GM12878 (cell line): ENCODE measurements around the gene ARHGEF7. TPM values are rescaled to one million over a fixed set of nuclear protein-coding genes. Genes with fewer than 3 reads are reported as not detected.
A peak's percentile ranks its signal among the peaks of the same experiment; 100 is the strongest.

Experiments used
- ATAC-seq: fragments of 200-7000 bp; cut with Tn5 transposase; 3 replicates; pipeline ENCODE4 v1.9.1; 2020; ENCODE audit warnings: mild to moderate bottlenecking, moderate library complexity
- BruUV-seq: library from RNA; stranded (reverse); fragments of 400-500 nt; replicated peaks from 2 replicates; lab custom pipeline; 2021; lab: Mats Ljungman, UMichigan
- CTCF ChIA-PET: fragments of 300-600 bp; sonication (Branson Sonifier 250); formaldehyde crosslinking; extraction: SDS; loops from one replicate; lab custom pipeline; 2021; ENCODE audit warnings: inconsistent platforms; lab: Yijun Ruan, JAX
- POLR2A ChIA-PET: fragments of 350-600 bp; formaldehyde crosslinking; extraction: SDS; loops from one replicate; lab custom pipeline; 2021; ENCODE audit warnings: inconsistent platforms; lab: Charles Lee
- RAD21 ChIA-PET: fragments of 300-600 bp; sonication (Branson Sonifier 250); formaldehyde crosslinking; loops from one replicate; lab custom pipeline; 2023; ENCODE audit warnings: antibody characterized with exemption; ENCODE audit not compliant: unreplicated experiment; lab: Charles Lee
- SMC1A ChIA-PET: fragments of 300-600 bp; sonication (Branson Sonifier 250); formaldehyde crosslinking; loops from one replicate; lab custom pipeline; 2023; ENCODE audit not compliant: unreplicated experiment, uncharacterized antibody; lab: Charles Lee
- DNase-seq: peaks from one replicate; pipeline ENCODE4 v3.0.0-alpha.2; 2011; ENCODE audit warnings: low read depth, low spot score
- FAIRE-seq: peaks from 3 replicates; lab custom pipeline; 2011; peaks lifted over from hg19 to GRCh38; lab: Jason Lieb, UNC
- H2AFZ ChIP-seq: 2 replicates; pipeline ENCODE4 v1.6.0; 2011; ENCODE audit warnings: low read depth, low read length, control low read depth; ENCODE audit not compliant: control insufficient read depth
- H3K27ac ChIP-seq: 2 replicates; pipeline ENCODE4 v1.5.1; 2011; ENCODE audit warnings: control low read depth; ENCODE audit not compliant: control insufficient read depth, insufficient read depth
- H3K27me3 ChIP-seq, 2 experiments: replicated peaks in 1 of 2; 2 replicates each; pipeline versions ENCODE4 v1.6.0 to v1.6.1; 2011; ENCODE audit warnings: low read length in 1 of 2; ENCODE audit not compliant: control insufficient read depth in 2 of 2, insufficient read depth in 2 of 2
- H3K36me3 ChIP-seq, 2 experiments: 2 replicates each; pipeline ENCODE4 v1.5.1; 2011; ENCODE audit warnings: low read length in 1 of 2; ENCODE audit not compliant: control insufficient read depth in 2 of 2, insufficient read depth in 2 of 2
- H3K4me1 ChIP-seq: 2 replicates; pipeline ENCODE4 v1.6.1; 2011; ENCODE audit warnings: mild to moderate bottlenecking, low read length, moderate library complexity, mixed read lengths; ENCODE audit not compliant: control insufficient read depth, insufficient read depth
- H3K4me2 ChIP-seq: 2 replicates; pipeline ENCODE4 v1.6.0; 2011; ENCODE audit warnings: control low read depth; ENCODE audit not compliant: control insufficient read depth, insufficient read depth
- H3K4me3 ChIP-seq: fragments of 200-600 bp; sonication (generic); 2 replicates; pipeline ENCODE4 v1.5.1; 2016
- H3K79me2 ChIP-seq: 2 replicates; pipeline ENCODE4 v1.6.0; 2011; ENCODE audit warnings: low read length; ENCODE audit not compliant: control insufficient read depth, insufficient read depth
- H3K9ac ChIP-seq: 2 replicates; pipeline ENCODE4 v1.8.0; 2011; ENCODE audit warnings: low read length, control low read depth, mixed read lengths; ENCODE audit not compliant: control insufficient read depth, insufficient read depth
- H3K9me3 ChIP-seq: replicated peaks from 3 replicates; pipeline ENCODE4 v1.5.1; 2011; ENCODE audit warnings: mild to moderate bottlenecking, low read length; ENCODE audit not compliant: control insufficient read depth, insufficient read depth
- H4K20me1 ChIP-seq: 2 replicates; pipeline ENCODE4 v1.6.0; 2011; ENCODE audit not compliant: control insufficient read depth, insufficient read depth
- BHLHE40 ChIP-seq, 2 experiments: fragments of 450-650 bp in 1 of 2; IDR thresholded peaks; 2 replicates each; pipeline ENCODE4 v1.6.1; 2011 to 2017; ENCODE audit warnings: low read depth in 2 of 2, borderline replicate concordance in 1 of 2, improper control_type of control experiment in 1 of 2, low read length in 1 of 2, mild to moderate bottlenecking in 1 of 2
- CBFB ChIP-seq: IDR thresholded peaks from 2 replicates; pipeline ENCODE4 v1.6.1; 2016; ENCODE audit warnings: antibody characterized with exemption, low read depth
- DPF2 ChIP-seq: fragments of 450-650 bp; IDR thresholded peaks from 2 replicates; pipeline ENCODE4 v1.6.1; 2017; ENCODE audit warnings: mild to moderate bottlenecking
- EED ChIP-seq: sonication (generic); IDR thresholded peaks from 2 replicates; pipeline ENCODE4 v1.6.1; 2016; ENCODE audit warnings: antibody characterized with exemption, low read depth
- FOXM1 ChIP-seq: IDR thresholded peaks from 2 replicates; pipeline ENCODE4 v1.6.1; 2012; ENCODE audit warnings: low read depth, mild to moderate bottlenecking, inconsistent platforms, low read length, moderate library complexity
- IKZF1 ChIP-seq: fragments of 450-650 bp; conservative IDR thresholded peaks from 2 replicates; pipeline ENCODE4 v1.6.1; 2017; ENCODE audit warnings: antibody characterized with exemption, mild to moderate bottlenecking
- IKZF2 ChIP-seq, 2 experiments: fragments of 450-650 bp; IDR thresholded peaks; 2 replicates each; pipeline ENCODE4 v1.6.1; 2017; ENCODE audit warnings: mild to moderate bottlenecking in 2 of 2, moderate library complexity in 2 of 2
- MTA3 ChIP-seq: IDR thresholded peaks from 2 replicates; pipeline ENCODE4 v1.6.1; 2012; ENCODE audit warnings: low read length, inconsistent platforms, borderline replicate concordance
- NFIC ChIP-seq: IDR thresholded peaks from 2 replicates; pipeline ENCODE4 v1.6.1; 2012; ENCODE audit warnings: low read depth, mild to moderate bottlenecking, inconsistent platforms, low read length, moderate library complexity
- PAX5 ChIP-seq: IDR thresholded peaks from 2 replicates; pipeline ENCODE4 v1.6.1; 2011; ENCODE audit warnings: low read depth, low read length, borderline replicate concordance
- PML ChIP-seq: IDR thresholded peaks from 2 replicates; pipeline ENCODE4 v1.6.1; 2012; ENCODE audit warnings: low read length, inconsistent platforms
- POLR2A ChIP-seq: IDR thresholded peaks from 2 replicates; pipeline ENCODE4 v1.6.1; 2011; ENCODE audit warnings: low read depth, mild to moderate bottlenecking, low read length
- RFX5 ChIP-seq: IDR thresholded peaks from 2 replicates; pipeline ENCODE4 v1.6.1; 2011; ENCODE audit warnings: low read depth, low read length, improper control_type of control experiment
- RUNX3 ChIP-seq: IDR thresholded peaks from 2 replicates; pipeline ENCODE4 v1.6.1; 2012; ENCODE audit warnings: low read length, inconsistent platforms
- ZNF384 ChIP-seq: IDR thresholded peaks from 2 replicates; pipeline ENCODE4 v1.6.1; 2012; ENCODE audit warnings: low read depth, mild to moderate bottlenecking, low read length, improper control_type of control experiment, borderline replicate concordance
- WGBS: methylation state at CpG from one replicate; pipeline ENCODE4 v1.1.6; 2016; ENCODE audit warnings: low lambda C conversion rate; ENCODE audit not compliant: insufficient replicate concordance, insufficient coverage; ENCODE audit errors: missing lambda C conversion rate; 5-methylcytosine and 5-hydroxymethylcytosine counted together
- in situ Hi-C: fragments of 300-500 bp; cut with MboI; formaldehyde crosslinking; loops from 9 replicates; pipeline ENCODE4 v1.14.3; 2018; ENCODE audit warnings: mixed read lengths
- intact Hi-C: fragments of 100-400 bp; cut with micrococcal nuclease; formaldehyde crosslinking; loops from one replicate; pipeline ENCODE4 v1.14.2; 2022; ENCODE audit not compliant: unreplicated experiment
- polyA plus RNA-seq, 11 experiments: library from polyadenylated mRNA; depleted of rRNA in 4 of 11; unstranded in 6 of 11; stranded (reverse) in 5 of 11; fragments of >200 nt; fragmentation: Nextera tagmentation in 4 of 11; fragmentation: Illumina TruSeq in 1 of 11; extraction: Ambion mirVana in 4 of 11; extraction: Trizol in 1 of 11; gene quantifications; 1 replicate in 1 of 11; 2 replicates in 10 of 11; pipeline versions ENCODE4 v1.2.1 to v1.2.3, GENCODE V29; 2011 to 2016; ENCODE audit warnings: inconsistent platforms in 2 of 11, missing spikeins in 2 of 11, low read depth in 1 of 11
- total RNA-seq, 4 experiments: library from RNA; depleted of rRNA in 3 of 4; stranded (reverse); fragments of >200 nt in 3 of 4; fragmentation: Illumina TruSeq in 1 of 4; extraction: Trizol in 1 of 4; gene quantifications; 2 replicates each; pipeline versions ENCODE4 v1.2.1 to v1.2.3, GENCODE V29; 2013 to 2021
- TF ChIP-seq, protein P1 (sequence below): fragments of 450-650 bp; IDR thresholded peaks from 2 replicates; pipeline ENCODE4 v1.6.1; 2017; ENCODE audit warnings: mild to moderate bottlenecking

Gene ARHGEF7
- total and polyA plus RNA-seq, 10 of the 15 experiments (the other 5 are each of a cell fraction or from before 2014, with no cell fraction given): 4.7 to 65.5 (median 36.6) TPM

DNA sequence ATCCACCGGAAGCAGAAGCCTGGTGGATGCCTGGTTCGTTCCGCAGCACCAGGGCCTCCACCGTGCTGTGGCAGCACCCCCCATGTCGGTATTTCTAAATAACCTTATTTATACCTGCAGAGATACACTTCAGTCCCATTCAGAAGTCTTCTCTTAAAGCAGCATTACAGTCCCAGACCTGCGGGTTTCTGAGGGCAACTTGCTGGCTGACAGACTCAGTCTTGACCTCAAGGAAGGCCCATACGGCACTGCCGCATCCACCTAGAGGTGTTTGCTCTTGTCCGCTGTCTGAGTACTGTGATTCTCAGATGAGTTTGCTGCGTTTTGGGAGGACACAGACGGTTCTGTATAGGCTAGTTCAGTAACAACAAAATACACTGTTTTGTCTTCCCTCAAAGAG lies 188.4 kb downstream of the ARHGEF7 start:
- RAD21 ChIA-PET: no interaction called here
- Histone ChIP-seq H2AFZ (no peak overlapping the region), H4K20me1 (no peaks in the 10 kb centered on the region), H3K4me1 (peaks cover 19% of the 10 kb centered on the region), H3K27ac (peak overlapping the region; percentile 84), H3K36me3 (peaks cover 13 to 40% of the 10 kb centered on the region in 2 experiments), H3K9me3 (no peaks in the 10 kb centered on the region; the same call in 2 of the 3 replicates), H3K4me3 (no peak overlapping the region), H3K27me3 (no peaks in the 10 kb centered on the region), H3K79me2 (no peaks in the 10 kb centered on the region), H3K9ac (no peak overlapping the region), H3K4me2 (no peak overlapping the region)
- no TSS peak for BruUV-seq
- in situ Hi-C loops: no loop called here
- TF ChIP-seq PML (no peak), RFX5 (no peak)
- ATAC-seq (no peak; the same call in 2 of the 3 replicates), DNase-seq (no peak), FAIRE-seq (no peak)
- SMC1A ChIA-PET: no interaction called here
- intact Hi-C loops: no loop called here
- CTCF ChIA-PET: no interaction called here
- 90% methylated on average over 11 of the region's 11 CpGs for WGBS
- POLR2A ChIA-PET: no interaction called here

DNA sequence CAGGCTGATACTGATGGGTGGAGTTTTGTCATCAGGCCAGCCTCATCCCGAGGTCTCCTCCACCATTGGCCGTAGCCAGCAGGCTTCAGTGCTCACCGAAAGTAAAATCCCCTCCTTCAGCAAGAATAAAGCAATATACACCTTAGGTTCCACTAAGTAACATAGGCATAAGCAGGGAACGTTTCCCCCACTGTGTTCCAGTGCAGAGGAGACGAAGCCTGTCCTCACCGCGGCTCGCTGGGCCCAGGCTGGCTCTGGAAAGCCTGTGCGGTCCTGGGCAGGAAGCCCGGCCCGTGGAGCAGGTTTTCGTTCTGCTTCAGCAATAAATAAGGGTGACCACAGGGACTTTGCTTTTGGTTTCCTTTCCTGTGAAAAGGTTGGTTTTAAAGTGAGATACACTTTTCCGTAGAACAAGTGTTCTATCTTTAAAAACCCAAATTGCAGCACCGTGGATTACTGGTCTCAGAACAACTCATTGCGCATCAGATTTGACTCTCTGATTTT lies 189.0 kb downstream of the ARHGEF7 start:
- in situ Hi-C loops (no loop called here), intact Hi-C loops (no loop called here)
- POLR2A ChIA-PET: interaction anchor here (0.6 kb wide), 1 partner anchor 98 kb away, joined by 3 read pairs; no protein-coding TSS in a partner anchor
- Histone ChIP-seq H3K9ac (no peak overlapping the region; the same call in 1 of the 2 replicates), H3K4me3 (peak overlapping the region; percentile 9; the same call in 1 of the 2 replicates), H3K36me3 (peaks cover 11 to 44% of the 10 kb centered on the region in 2 experiments), H3K79me2 (no peaks in the 10 kb centered on the region), H3K27me3 (no peaks in the 10 kb centered on the region), H4K20me1 (no peaks in the 10 kb centered on the region), H2AFZ (no peak overlapping the region), H3K4me1 (peaks cover 19% of the 10 kb centered on the region), H3K9me3 (no peaks in the 10 kb centered on the region; the same call in 2 of the 3 replicates), H3K4me2 (peak overlapping the region; percentile 78), H3K27ac (peak overlapping the region; percentile 84)
- FAIRE-seq (no peak), ATAC-seq (peak; percentile 96), DNase-seq (peak; percentile 45)
- no TSS peak for BruUV-seq
- RAD21 ChIA-PET: interaction anchor here (0.8 kb wide), 1 partner anchor 236 kb away, joined by 3 read pairs; no protein-coding TSS in a partner anchor
- CTCF ChIA-PET: interaction anchor here (0.7 kb wide), 1 partner anchor 136 kb away, joined by 3 read pairs; no protein-coding TSS in a partner anchor
- TF ChIP-seq IKZF1 (peak; percentile 48; the same call in 1 of the 2 replicates), IKZF2 (IDR thresholded peaks at IDR 0.05) (peak; percentile 31 to 39; a peak in 3 of 4 replicates), EED (peak; percentile 71), POLR2A (peak; percentile 48; the same call in 1 of the 2 replicates), ZNF384 (no peak), DPF2 (0 out of 2 replicates have a peak, but pooled peaks have one; percentile 17), PAX5 (peak; percentile 36; the same call in 1 of the 2 replicates), FOXM1 (no peak), MTA3 (peak; percentile 40; the same call in 1 of the 2 replicates), NFIC (0 out of 2 replicates have a peak, but pooled peaks have one; percentile 20), CBFB (0 out of 2 replicates have a peak, but pooled peaks have one; percentile 28), BHLHE40 (IDR thresholded peaks at IDR 0.05; ENCODE audit: borderline replicate concordance in 1 of 2, low read depth in 2 of 2, low read length in 1 of 2) (peak in 1 of 2 experiments; percentile 24; a peak in 1 of 4 replicates), RUNX3 (peak; percentile 89)
- TF ChIP-seq, protein P1, sequence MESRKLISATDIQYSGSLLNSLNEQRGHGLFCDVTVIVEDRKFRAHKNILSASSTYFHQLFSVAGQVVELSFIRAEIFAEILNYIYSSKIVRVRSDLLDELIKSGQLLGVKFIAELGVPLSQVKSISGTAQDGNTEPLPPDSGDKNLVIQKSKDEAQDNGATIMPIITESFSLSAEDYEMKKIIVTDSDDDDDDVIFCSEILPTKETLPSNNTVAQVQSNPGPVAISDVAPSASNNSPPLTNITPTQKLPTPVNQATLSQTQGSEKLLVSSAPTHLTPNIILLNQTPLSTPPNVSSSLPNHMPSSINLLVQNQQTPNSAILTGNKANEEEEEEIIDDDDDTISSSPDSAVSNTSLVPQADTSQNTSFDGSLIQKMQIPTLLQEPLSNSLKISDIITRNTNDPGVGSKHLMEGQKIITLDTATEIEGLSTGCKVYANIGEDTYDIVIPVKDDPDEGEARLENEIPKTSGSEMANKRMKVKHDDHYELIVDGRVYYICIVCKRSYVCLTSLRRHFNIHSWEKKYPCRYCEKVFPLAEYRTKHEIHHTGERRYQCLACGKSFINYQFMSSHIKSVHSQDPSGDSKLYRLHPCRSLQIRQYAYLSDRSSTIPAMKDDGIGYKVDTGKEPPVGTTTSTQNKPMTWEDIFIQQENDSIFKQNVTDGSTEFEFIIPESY: no peak
- 22% methylated on average over 15 of the region's 15 CpGs for WGBS
- SMC1A ChIA-PET: no interaction called here
